K562 (cell line): ENCODE data around the gene PTPN13. TPM values are rescaled to one million over a fixed set of nuclear protein-coding genes. Genes with fewer than 3 reads are reported as not detected.

Experiments used
- ATAC-seq: fragments of 200-7000 bp; cut with Tn5 transposase; 3 replicates; pipeline ENCODE4 v1.9.1; 2020; ENCODE audit warnings: moderate library complexity
- BruUV-seq: library from RNA; stranded (reverse); fragments of 400-500 nt; replicated peaks from 2 replicates; lab custom pipeline; 2021; lab: Mats Ljungman, UMichigan
- CTCF ChIA-PET: fragments of 300-600 bp; formaldehyde crosslinking; extraction: SDS; loops from one replicate; lab custom pipeline; 2021; ENCODE audit warnings: low intra/inter-chr PET ratio; lab: Yijun Ruan, JAX
- POLR2A ChIA-PET: fragments of 300-600, 350-650 bp; sonication (Branson Sonifier 250); formaldehyde crosslinking; extraction: SDS; loops from one replicate; lab custom pipeline; 2021; ENCODE audit warnings: antibody characterized with exemption, inconsistent platforms; lab: Yijun Ruan, JAX
- DNase-seq, 4 experiments: peaks; one replicate each; pipeline versions ENCODE4 v3.0.0 to v3.0.0-alpha.2; 2011 to 2018; ENCODE audit warnings: low spot score in 3 of 4, mixed read lengths in 3 of 4; ENCODE audit errors: extremely low read depth in 1 of 4
- FAIRE-seq: peaks from 2 replicates; lab custom pipeline; 2011; peaks lifted over from hg19 to GRCh38; lab: Jason Lieb, UNC
- H2AFZ ChIP-seq: 2 replicates; pipeline ENCODE4 v1.6.0; 2011; ENCODE audit warnings: low read depth, low read length, control low read depth, inconsistent platforms
- H3K27ac ChIP-seq: fragments of 200-600 bp; 3 replicates; pipeline ENCODE4 v1.8.0; 2011; ENCODE audit warnings: low read depth, mild to moderate bottlenecking, control low read depth, inconsistent platforms, low read length, moderate library complexity, mixed read lengths; ENCODE audit errors: extremely low read depth
- H3K27me3 ChIP-seq, 2 experiments: fragments of 300-600 bp in 1 of 2; 2 replicates in 1 of 2; 3 replicates in 1 of 2; pipeline versions ENCODE4 v1.6.0 to v1.8.0; 2011; ENCODE audit warnings: inconsistent platforms in 2 of 2, low read length in 2 of 2, mild to moderate bottlenecking in 1 of 2, mixed read lengths in 1 of 2, moderate library complexity in 1 of 2; ENCODE audit not compliant: control insufficient read depth in 2 of 2, insufficient read depth in 2 of 2
- H3K36me3 ChIP-seq: fragments of 300-600 bp; 3 replicates; pipeline ENCODE4 v1.8.0; 2011; ENCODE audit warnings: mild to moderate bottlenecking, low read length, inconsistent platforms; ENCODE audit not compliant: control insufficient read depth, insufficient read depth
- H3K4me1 ChIP-seq, 2 experiments: fragments of 200-600 bp in 1 of 2; replicated peaks in 1 of 2; 2 replicates in 1 of 2; 3 replicates in 1 of 2; pipeline versions ENCODE4 v1.5.1 to v1.8.0; 2011; ENCODE audit warnings: inconsistent platforms in 2 of 2, low read length in 2 of 2, mild to moderate bottlenecking in 1 of 2, mixed read lengths in 1 of 2, moderate library complexity in 1 of 2; ENCODE audit not compliant: control insufficient read depth in 2 of 2, insufficient read depth in 2 of 2
- H3K4me2 ChIP-seq: 2 replicates; pipeline ENCODE4 v1.6.1; 2011; ENCODE audit warnings: low read length, control low read depth, inconsistent platforms, mixed read lengths; ENCODE audit not compliant: insufficient read depth
- H3K4me3 ChIP-seq: fragments of 200-600 bp; sonication (generic), shearing (Covaris generic); 2 replicates; pipeline ENCODE4 v1.5.1; 2016; ENCODE audit warnings: control low read depth, inconsistent platforms
- H3K79me2 ChIP-seq: fragments of 200-600 bp; 3 replicates; pipeline ENCODE4 v1.8.0; 2011; ENCODE audit warnings: low read length, inconsistent platforms; ENCODE audit not compliant: control insufficient read depth, insufficient read depth
- H3K9ac ChIP-seq, 2 experiments: 2 replicates each; pipeline versions ENCODE4 v1.6.0 to v1.6.1; 2011; ENCODE audit warnings: low read depth in 2 of 2, low read length in 2 of 2, control low read depth in 1 of 2, inconsistent platforms in 1 of 2, mild to moderate bottlenecking in 1 of 2, mixed read lengths in 1 of 2; ENCODE audit not compliant: insufficient read depth in 1 of 2
- H3K9me1 ChIP-seq: one replicate; pipeline ENCODE4 v1.6.0; 2011; ENCODE audit warnings: inconsistent platforms, mild to moderate bottlenecking, low read length, moderate library complexity; ENCODE audit not compliant: control insufficient read depth, insufficient read depth
- H3K9me3 ChIP-seq: replicated peaks from 2 replicates; pipeline ENCODE4 v1.5.1; 2011; ENCODE audit warnings: low read depth, low read length, inconsistent platforms; ENCODE audit not compliant: control insufficient read depth, insufficient read depth
- H4K20me1 ChIP-seq: replicated peaks from 2 replicates; pipeline ENCODE4 v1.6.1; 2011; ENCODE audit warnings: low read length, inconsistent platforms, mixed read lengths; ENCODE audit not compliant: control insufficient read depth, insufficient read depth
- NUFIP1 ChIP-seq: fragments of 450-650 bp; IDR thresholded peaks from 2 replicates; pipeline ENCODE4 v1.6.1; 2018; ENCODE audit not compliant: partially characterized antibody
- PHF21A ChIP-seq: fragments of 450-650 bp; IDR thresholded peaks from 2 replicates; pipeline ENCODE4 v1.6.1; 2017; ENCODE audit warnings: low read depth, borderline replicate concordance
- SAFB2 ChIP-seq: fragments of 200-400 bp; formaldehyde crosslinking; IDR thresholded peaks from 2 replicates; pipeline ENCODE4 v1.6.1; 2018; ENCODE audit warnings: borderline replicate concordance, low read length, low read depth, moderate library complexity; ENCODE audit not compliant: severe bottlenecking
- TARDBP ChIP-seq: fragments of 450-650 bp; IDR thresholded peaks from 2 replicates; pipeline ENCODE4 v1.6.1; 2016
- TFE3 ChIP-seq: fragments of 450-650 bp; formaldehyde crosslinking; IDR thresholded peaks from 2 replicates; pipeline ENCODE4 v1.4.0; 2020; ENCODE audit warnings: mild to moderate bottlenecking, mixed read lengths
- WGBS: fragments of 100-300 bp; shearing (Covaris generic); methylation state at CpG from one replicate; pipeline ENCODE4 v1.1.6; 2016; ENCODE audit warnings: low coverage, mixed read lengths; ENCODE audit not compliant: insufficient coverage; ENCODE audit errors: missing lambda C conversion rate; 5-methylcytosine and 5-hydroxymethylcytosine counted together
- in situ Hi-C: fragments of 300-500 bp; cut with MboI; formaldehyde crosslinking; loops from 4 replicates; pipeline ENCODE4 v1.15.0; 2018; ENCODE audit warnings: inconsistent platforms, mixed read lengths
- intact Hi-C: fragments of 100-400 bp; cut with micrococcal nuclease; formaldehyde crosslinking; loops from 2 replicates; pipeline ENCODE4 v1.14.2; 2022
- polyA plus RNA-seq, 8 experiments: library from polyadenylated mRNA; depleted of rRNA in 4 of 8; stranded (reverse) in 5 of 8; unstranded in 3 of 8; fragments of >200 nt; fragmentation: Nextera tagmentation in 2 of 8; fragmentation: Illumina TruSeq in 1 of 8; extraction: Ambion mirVana in 2 of 8; extraction: Trizol in 1 of 8; gene quantifications; 2 replicates each; pipeline versions ENCODE4 v1.2.1 to v1.2.3, GENCODE V29; 2011 to 2014; ENCODE audit warnings: inconsistent platforms in 1 of 8, missing spikeins in 1 of 8
- total RNA-seq, 7 experiments: library from RNA; depleted of rRNA in 6 of 7; stranded (reverse); fragments of >200 nt in 6 of 7; fragmentation: Illumina TruSeq in 2 of 7; extraction: Trizol in 2 of 7; gene quantifications; 2 replicates each; pipeline versions ENCODE4 v1.2.1 to v1.2.3, GENCODE V29; 2011 to 2021; ENCODE audit warnings: low replicate concordance in 1 of 7

The PTPN13 gene
- total and polyA plus RNA-seq, 9 of the 15 experiments (the other 6 are each of a cell fraction or from before 2014, with no cell fraction given): 0.33 TPM; not detected in 8

GRCh38 chr4:86586626-86587380, 7.3 kb upstream of the PTPN13 start:
- 0% methylated on average over 7 of the region's 7 CpGs for WGBS
- Histone ChIP-seq H3K36me3 (no peaks in the 10 kb centered on the region), H3K4me1 (no peaks in the 10 kb centered on the region), H3K27ac (no peak overlapping the region), H3K9ac (no peak overlapping the region), H2AFZ (no peak overlapping the region), H3K9me3 (no peaks in the 10 kb centered on the region), H3K4me2 (no peak overlapping the region), H3K4me3 (no peak overlapping the region), H3K9me1 (no peaks in the 10 kb centered on the region), H3K27me3 (no peaks in the 10 kb centered on the region), H3K79me2 (no peaks in the 10 kb centered on the region), H4K20me1 (no peaks in the 10 kb centered on the region; the same call in 1 of the 2 replicates)
- DNase-seq (no peak), FAIRE-seq (no peak), ATAC-seq (no peak)
- in situ Hi-C loops: no loop called here
- CTCF ChIA-PET: no interaction called here
- POLR2A ChIA-PET: no interaction called here
- intact Hi-C loops: no loop called here
- BruUV-seq: no TSS peak
- TF ChIP-seq NUFIP1 (no peak), SAFB2 (no peak), TFE3 (CRISPR knock-in tag) (peak; percentile 41; the same call in 1 of the 2 replicates), PHF21A (no peak), TARDBP (no peak)
